HG03460 (cell line): ENCODE measurements around the gene MIB2.

Experiments
- ATAC-seq: cut with Tn5 transposase; IDR thresholded peaks from one replicate; pipeline ENCODE4 v1.9.1; 2021; ENCODE audit not compliant: unreplicated experiment

Gene MIB2

DNA sequence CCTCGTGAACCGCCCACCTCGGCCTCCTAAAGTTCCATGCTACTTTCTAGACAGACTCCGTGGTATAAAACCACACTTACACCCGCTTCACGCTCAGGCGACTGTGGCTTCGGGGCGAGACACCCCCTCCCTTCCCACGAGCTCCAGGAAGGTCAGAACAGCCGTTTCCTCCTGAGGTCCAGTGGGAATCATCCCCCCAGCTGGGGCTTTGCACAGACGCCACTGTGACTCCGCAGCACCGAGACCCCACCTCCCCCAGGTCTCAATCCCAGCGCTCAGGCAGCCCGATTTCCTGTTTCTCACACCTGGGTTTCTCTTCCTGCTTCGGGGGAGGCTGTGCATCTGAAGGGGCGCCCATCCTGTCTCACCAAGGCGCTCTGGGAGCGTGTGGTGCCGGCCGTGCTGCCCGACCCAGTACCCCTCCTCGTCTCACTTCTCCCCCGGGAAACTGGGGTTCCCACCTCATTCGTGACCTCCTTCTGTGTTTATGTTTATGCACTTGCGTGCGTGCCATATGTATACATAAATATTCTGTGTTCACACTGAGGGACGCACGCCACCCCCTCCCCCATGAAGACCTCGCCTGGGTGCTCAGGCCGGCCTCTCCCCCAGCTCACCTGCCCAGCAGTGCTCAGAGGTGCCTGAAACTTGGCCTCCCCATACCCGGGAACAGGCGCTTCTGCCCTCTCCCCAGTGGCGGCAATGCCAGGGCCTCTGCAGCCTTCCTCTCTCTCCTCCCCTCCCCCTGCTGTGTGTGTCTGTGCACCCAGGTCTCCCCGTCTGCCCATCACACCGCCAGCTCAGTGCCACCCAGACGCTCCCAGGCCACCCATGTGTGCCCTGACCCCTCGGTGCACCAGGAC lies 62.6 kb downstream of the MIB2 start:
- ATAC-seq = peak; percentile 72

- ATAC-seq = no peak
Observed at GRCh38 chr1:1678581-1679380, 63.5 kb downstream of the MIB2 start.
